ENCODE data around the gene SLCO2A1.

GRCh38 chr3:133956353-133956752 lies 73.4 kb downstream of the SLCO2A1 start:
- TF ChIP-seq CTCF (IDR thresholded peaks at IDR 0.05) (no peak), POLR2A (IDR thresholded peaks at IDR 0.05) (no peak)

Data from Peyer's patch (tissue), 4 donors.